ENCODE results near the gene BRD3. TPM values are rescaled to one million over a fixed set of nuclear protein-coding genes. Genes with fewer than 3 reads are reported as not detected.
A peak's percentile ranks its signal among the peaks of the same experiment; 100 is the strongest.

Gene BRD3
- total and polyA plus RNA-seq, 3 experiments from 2014 or later: 35.5 to 41.5 (median 39.4) TPM

DNA sequence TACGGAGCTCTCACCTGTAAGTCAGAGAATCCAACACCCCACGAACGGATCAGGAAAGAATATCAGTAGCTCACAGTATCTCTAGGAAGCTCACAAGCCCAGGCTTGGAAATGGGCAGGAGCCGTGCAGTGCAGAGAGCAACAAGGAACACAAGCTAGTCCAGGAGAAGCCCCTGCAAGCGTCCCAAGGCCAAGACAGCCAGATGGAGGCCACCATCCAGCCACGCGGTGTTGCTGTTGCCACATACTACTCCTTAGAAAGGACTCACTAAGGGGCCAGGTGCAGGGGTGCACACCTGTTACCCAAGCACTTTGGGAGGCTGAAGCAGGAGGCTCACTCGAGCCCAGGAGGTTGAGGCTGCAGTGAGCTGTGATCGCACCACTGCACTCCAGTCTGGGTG, 60.3 kb downstream of the BRD3 start:
- Mint-ChIP-seq H3K27ac (no peak overlapping the region), H3K9me3 (peaks cover 0 to 4% (median 0%) of the 10 kb centered on the region in 5 donors), H3K27me3 (peaks cover 5 to 20% of the 10 kb centered on the region in 2 donors), H3K36me3 (no peaks in the 10 kb centered on the region), H3K4me1 (no peaks in the 10 kb centered on the region), H3K4me3 (no peak overlapping the region)
- ChIA-PET CTCF (interaction anchor here (1.1 kb wide), 1 partner anchor 13 kb away, joined by 3 read pairs; no protein-coding TSS in a partner anchor), POLR2A (no interaction called here)
- no peaks in the 10 kb centered on the region for H3K4me1 ChIP-seq (ENCODE audit: insufficient read depth, low read length)
- no peak overlapping the region for H3K27ac ChIP-seq (ENCODE audit: low read depth, low read length)
- no peaks in the 10 kb centered on the region for H3K27me3 ChIP-seq (ENCODE audit: insufficient read depth, low read length, poor library complexity, severe bottlenecking)
- no peaks in the 10 kb centered on the region for H3K9me3 ChIP-seq (ENCODE audit: low read length)
- no peaks in the 10 kb centered on the region for H3K36me3 ChIP-seq (ENCODE audit: insufficient read depth, low read length)
- DNase-seq: no peak
- H3K4me3 ChIP-seq (ENCODE audit: low read length): no peak overlapping the region

DNA sequence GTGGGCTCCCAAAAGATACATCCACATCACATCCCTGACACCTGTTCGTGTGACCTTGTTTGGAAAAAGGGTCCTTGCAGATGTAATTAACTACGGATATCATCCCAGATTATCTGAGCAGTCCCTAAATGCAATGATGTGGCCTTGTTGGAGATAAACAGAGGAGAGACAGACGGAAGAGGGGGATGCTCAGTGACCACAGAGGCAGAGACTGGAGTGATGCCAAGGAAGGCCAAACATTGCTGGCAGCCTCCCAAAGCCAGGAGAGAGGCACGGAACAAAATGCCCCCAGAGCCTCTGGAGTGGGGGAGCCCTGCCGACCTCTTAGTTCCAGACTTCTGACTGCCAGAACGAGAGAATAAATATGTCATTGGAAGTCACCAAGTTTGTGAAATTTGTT, 60.7 kb downstream of the BRD3 start:
- Histone ChIP-seq H3K4me3 (ENCODE audit: low read length) (no peak overlapping the region), H3K4me1 (ENCODE audit: insufficient read depth, low read length) (no peaks in the 10 kb centered on the region), H3K27me3 (ENCODE audit: insufficient read depth, low read length, poor library complexity, severe bottlenecking) (no peaks in the 10 kb centered on the region), H3K9me3 (ENCODE audit: low read length) (no peaks in the 10 kb centered on the region), H3K36me3 (ENCODE audit: insufficient read depth, low read length) (no peaks in the 10 kb centered on the region), H3K27ac (ENCODE audit: low read depth, low read length) (no peak overlapping the region)
- H3K27me3 Mint-ChIP-seq: peaks cover 7 to 24% of the 10 kb centered on the region in 2 donors
- H3K36me3 Mint-ChIP-seq: no peaks in the 10 kb centered on the region
- H3K27ac Mint-ChIP-seq: no peak overlapping the region
- no peak for DNase-seq
- POLR2A ChIA-PET: interaction anchor here (0.8 kb wide), 1 partner anchor 803 kb away, joined by 4 read pairs; no protein-coding TSS in a partner anchor
- CTCF ChIA-PET: interaction anchor here (1.1 kb wide), 1 partner anchor 12 kb away, joined by 3 read pairs; no protein-coding TSS in a partner anchor
- no peak overlapping the region for H3K4me3 Mint-ChIP-seq
- no peaks in the 10 kb centered on the region for H3K4me1 Mint-ChIP-seq
- peaks cover 0 to 4% (median 0%) of the 10 kb centered on the region in 5 donors for H3K9me3 Mint-ChIP-seq

DNA sequence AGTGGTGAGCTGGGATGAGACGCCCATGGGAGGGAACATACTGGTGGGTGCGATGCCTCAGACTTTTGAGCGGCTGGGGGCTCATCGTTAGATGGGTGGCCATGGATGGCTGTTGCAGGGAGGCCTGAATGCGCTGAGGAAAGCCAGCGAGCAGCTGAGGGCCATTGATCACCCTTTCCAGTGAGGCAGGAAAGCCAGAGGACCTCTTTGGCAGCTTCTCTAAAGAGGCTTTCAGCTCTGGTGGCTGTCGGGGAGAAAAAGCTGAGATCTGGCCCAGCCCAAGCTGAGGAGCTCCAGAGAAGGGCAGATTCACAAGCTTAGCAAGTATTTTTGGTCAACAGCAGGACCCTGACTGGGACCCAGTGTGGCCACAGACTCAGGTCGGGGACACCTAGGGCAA, 62.4 kb downstream of the BRD3 start:
- CTCF ChIA-PET: interaction anchor here (1.1 to 2.0 kb wide), 2 partner anchors 12 to 20 kb away, joined by 3 to 6 read pairs; partner anchors contain the start of gene BRD3OS
- H3K27me3 Mint-ChIP-seq: peaks cover 7 to 25% of the 10 kb centered on the region in 2 donors

DNA sequence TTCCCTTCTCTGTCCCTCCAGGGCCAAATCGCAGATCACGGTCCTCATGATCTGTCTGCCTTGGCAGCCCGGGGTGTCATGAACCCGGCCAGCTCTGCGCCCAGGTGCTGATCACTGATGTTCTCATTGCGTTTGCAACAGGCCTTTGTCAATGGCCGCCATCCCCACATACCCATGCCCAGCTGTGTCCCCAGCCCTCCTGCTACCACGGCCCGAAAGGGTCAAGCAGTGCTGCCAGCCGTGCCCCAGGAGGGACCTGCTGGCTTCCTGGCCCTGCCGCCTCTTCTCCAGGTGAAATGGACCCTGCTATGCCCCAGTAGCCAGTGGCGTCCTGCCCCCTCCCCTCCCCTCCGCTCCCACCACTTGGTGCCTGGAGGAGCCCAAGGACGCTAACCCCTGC, 62.9 kb downstream of the BRD3 start:
- Histone ChIP-seq H3K4me3 (ENCODE audit: low read length) (no peak overlapping the region), H3K27me3 (ENCODE audit: insufficient read depth, low read length, poor library complexity, severe bottlenecking) (no peaks in the 10 kb centered on the region), H3K27ac (ENCODE audit: low read depth, low read length) (no peak overlapping the region), H3K4me1 (ENCODE audit: insufficient read depth, low read length) (no peaks in the 10 kb centered on the region), H3K36me3 (ENCODE audit: insufficient read depth, low read length) (no peaks in the 10 kb centered on the region), H3K9me3 (ENCODE audit: low read length) (no peaks in the 10 kb centered on the region)
- ChIA-PET CTCF (interaction anchor here (2.0 kb wide), 1 partner anchor 11 kb away, joined by 6 read pairs; no protein-coding TSS in a partner anchor), POLR2A (no interaction called here)
- Mint-ChIP-seq H3K27me3 (peaks cover 10 to 30% of the 10 kb centered on the region in 2 donors), H3K36me3 (no peaks in the 10 kb centered on the region), H3K27ac (no peak overlapping the region), H3K4me1 (no peaks in the 10 kb centered on the region), H3K9me3 (no peaks in the 10 kb centered on the region), H3K4me3 (no peak overlapping the region)
- DNase-seq: no peak

More for the DNA sequence above, 62.4 kb downstream of the BRD3 start:
- H3K36me3 Mint-ChIP-seq: no peaks in the 10 kb centered on the region
- H3K4me1 Mint-ChIP-seq: no peaks in the 10 kb centered on the region
- peak in 1 of 5 donors; percentile 21 for DNase-seq
- H3K9me3 ChIP-seq (ENCODE audit: low read length): no peaks in the 10 kb centered on the region
- H3K27ac Mint-ChIP-seq: no peak overlapping the region
- POLR2A ChIA-PET: no interaction called here
- H3K4me3 Mint-ChIP-seq: no peak overlapping the region
- no peak overlapping the region for H3K27ac ChIP-seq (ENCODE audit: low read depth, low read length)
- H3K36me3 ChIP-seq (ENCODE audit: insufficient read depth, low read length): no peaks in the 10 kb centered on the region
- no peaks in the 10 kb centered on the region for H3K27me3 ChIP-seq (ENCODE audit: insufficient read depth, low read length, poor library complexity, severe bottlenecking)
- H3K4me1 ChIP-seq (ENCODE audit: insufficient read depth, low read length): no peaks in the 10 kb centered on the region
- H3K9me3 Mint-ChIP-seq: no peaks in the 10 kb centered on the region
- H3K4me3 ChIP-seq (ENCODE audit: low read length): no peak overlapping the region

DNA sequence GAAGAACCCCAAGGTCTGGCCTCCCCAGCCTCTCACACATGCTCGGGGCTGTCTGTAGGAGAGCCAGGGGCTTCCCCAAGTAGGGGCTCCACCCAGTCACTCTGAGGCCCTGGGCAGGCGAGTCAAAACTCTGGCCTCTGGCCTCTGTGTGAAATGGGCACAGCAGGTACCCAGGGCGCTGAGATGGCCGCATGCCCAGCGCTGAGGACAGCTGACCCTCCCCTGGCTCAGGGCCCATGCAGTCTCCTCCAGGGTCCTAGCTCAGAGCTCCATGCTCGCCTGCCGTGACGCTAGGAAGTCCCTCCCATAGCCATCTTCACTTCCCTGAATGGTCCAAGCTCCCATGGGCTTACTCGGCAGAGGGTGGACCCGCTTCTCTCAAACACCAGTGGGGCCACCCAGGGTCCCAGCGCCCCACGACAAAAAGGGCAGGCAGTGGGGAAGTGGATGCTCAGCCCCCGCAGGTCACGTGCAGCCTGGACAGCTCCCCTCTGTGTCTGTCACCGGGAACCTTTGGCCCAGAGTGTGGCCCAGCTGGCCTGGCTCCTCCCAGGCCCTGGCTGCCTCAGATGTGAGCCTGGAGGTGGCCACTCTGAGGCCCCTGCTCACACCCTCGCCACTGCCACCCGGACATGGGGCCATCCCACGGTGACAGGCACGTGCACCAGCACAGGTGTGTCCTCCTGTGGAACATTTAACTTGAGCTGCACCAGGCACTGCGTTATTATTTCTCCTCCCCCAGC, 63.5 kb downstream of the BRD3 start:
- H3K4me1 Mint-ChIP-seq: no peaks in the 10 kb centered on the region
- H3K9me3 Mint-ChIP-seq: no peaks in the 10 kb centered on the region
- no peak overlapping the region for H3K27ac Mint-ChIP-seq
- peaks cover 12 to 32% of the 10 kb centered on the region in 2 donors for H3K27me3 Mint-ChIP-seq
- ChIA-PET POLR2A (no interaction called here), CTCF (interaction anchor here (2.0 kb wide), 1 partner anchor 11 kb away, joined by 6 read pairs; no protein-coding TSS in a partner anchor)
- Histone ChIP-seq H3K4me3 (ENCODE audit: low read length) (no peak overlapping the region), H3K27ac (ENCODE audit: low read depth, low read length) (no peak overlapping the region), H3K36me3 (ENCODE audit: insufficient read depth, low read length) (no peaks in the 10 kb centered on the region), H3K9me3 (ENCODE audit: low read length) (no peaks in the 10 kb centered on the region), H3K27me3 (ENCODE audit: insufficient read depth, low read length, poor library complexity, severe bottlenecking) (no peaks in the 10 kb centered on the region), H3K4me1 (ENCODE audit: insufficient read depth, low read length) (no peaks in the 10 kb centered on the region)
- DNase-seq: no peak
- H3K4me3 Mint-ChIP-seq: no peak overlapping the region
- no peaks in the 10 kb centered on the region for H3K36me3 Mint-ChIP-seq

DNA sequence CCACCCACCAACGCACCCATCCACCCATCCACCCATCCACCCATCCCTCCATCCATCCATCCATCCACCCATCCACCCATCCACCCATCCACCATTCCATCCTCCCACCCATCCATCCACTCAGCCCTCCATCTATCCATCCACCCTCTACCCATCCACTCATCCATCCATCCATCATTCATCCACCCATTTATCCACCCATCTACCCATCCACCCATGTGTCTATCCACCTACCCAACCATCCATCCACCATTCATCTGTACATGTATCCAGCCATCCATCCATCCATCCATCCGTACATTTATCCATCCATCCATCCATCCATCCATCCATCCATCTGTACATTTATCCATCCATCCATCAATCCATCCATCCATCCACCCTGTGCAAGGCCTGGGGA, 64.6 kb downstream of the BRD3 start:
- Mint-ChIP-seq H3K4me3 (no peak overlapping the region), H3K9me3 (no peaks in the 10 kb centered on the region), H3K4me1 (no peaks in the 10 kb centered on the region), H3K36me3 (no peaks in the 10 kb centered on the region), H3K27me3 (peaks cover 12 to 29% of the 10 kb centered on the region in 2 donors), H3K27ac (no peak overlapping the region)
- no peak for DNase-seq
- ChIA-PET CTCF (no interaction called here), POLR2A (no interaction called here)
- H3K9me3 ChIP-seq (ENCODE audit: low read length): no peaks in the 10 kb centered on the region
- no peaks in the 10 kb centered on the region for H3K36me3 ChIP-seq (ENCODE audit: insufficient read depth, low read length)
- H3K4me3 ChIP-seq (ENCODE audit: low read length): no peak overlapping the region
- no peaks in the 10 kb centered on the region for H3K27me3 ChIP-seq (ENCODE audit: insufficient read depth, low read length, poor library complexity, severe bottlenecking)
- no peaks in the 10 kb centered on the region for H3K4me1 ChIP-seq (ENCODE audit: insufficient read depth, low read length)
- H3K27ac ChIP-seq (ENCODE audit: low read depth, low read length): no peak overlapping the region

DNA sequence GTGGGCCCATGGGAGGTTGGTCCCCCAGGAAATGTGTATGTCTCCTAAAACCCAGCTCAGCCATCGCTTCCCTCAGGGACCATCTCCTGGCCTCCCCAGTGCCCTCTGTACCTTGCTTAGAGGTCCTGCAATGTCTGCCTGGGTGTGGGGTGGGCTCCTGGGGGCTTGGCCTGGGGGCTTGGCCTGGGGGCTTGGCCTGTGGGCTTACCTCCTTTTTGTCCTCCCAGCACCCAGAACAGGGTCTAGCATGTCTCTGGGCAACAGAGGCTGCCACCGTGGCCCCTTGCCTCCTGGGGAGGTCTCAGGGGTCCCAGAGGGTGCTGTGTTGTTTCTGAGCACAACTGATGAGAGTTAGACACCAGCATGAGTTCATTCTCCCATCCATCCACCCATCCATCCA, 65.0 kb downstream of the BRD3 start:
- no peaks in the 10 kb centered on the region for H3K36me3 ChIP-seq (ENCODE audit: insufficient read depth, low read length)
- Mint-ChIP-seq H3K9me3 (no peaks in the 10 kb centered on the region), H3K36me3 (no peaks in the 10 kb centered on the region), H3K27ac (no peak overlapping the region), H3K4me3 (no peak overlapping the region), H3K27me3 (peaks cover 12 to 28% of the 10 kb centered on the region in 2 donors), H3K4me1 (no peaks in the 10 kb centered on the region)
- no peak for DNase-seq
- no peak overlapping the region for H3K27ac ChIP-seq (ENCODE audit: low read depth, low read length)
- H3K4me1 ChIP-seq (ENCODE audit: insufficient read depth, low read length): no peaks in the 10 kb centered on the region
- H3K27me3 ChIP-seq (ENCODE audit: insufficient read depth, low read length, poor library complexity, severe bottlenecking): no peaks in the 10 kb centered on the region
- ChIA-PET POLR2A (no interaction called here), CTCF (interaction anchor here (1.3 kb wide), 1 partner anchor 9 kb away, joined by 3 read pairs; no protein-coding TSS in a partner anchor)
- no peaks in the 10 kb centered on the region for H3K9me3 ChIP-seq (ENCODE audit: low read length)
- H3K4me3 ChIP-seq (ENCODE audit: low read length): no peak overlapping the region

DNA sequence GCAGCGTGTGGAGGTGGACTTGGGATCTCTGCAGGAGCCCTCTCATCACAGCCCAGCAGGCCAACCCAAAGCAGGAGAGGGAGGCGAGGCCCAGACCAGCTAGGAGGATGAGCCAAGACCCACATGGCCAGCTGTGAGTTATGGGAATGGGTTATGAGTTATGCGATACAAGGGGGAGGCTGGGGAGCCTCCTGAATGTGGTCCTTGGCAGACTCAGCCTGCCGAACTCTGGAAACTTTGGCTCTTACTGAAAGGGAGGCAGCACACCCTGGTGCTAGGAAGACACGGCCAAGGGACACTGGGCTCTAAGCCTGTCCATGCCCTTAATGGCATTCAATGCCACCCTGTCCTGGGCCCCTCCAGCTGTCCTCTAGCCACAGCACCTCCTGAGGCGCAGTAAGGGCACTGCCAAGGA, 68.0 kb downstream of the BRD3 start:
- Histone ChIP-seq H3K27me3 (ENCODE audit: insufficient read depth, low read length, poor library complexity, severe bottlenecking) (no peaks in the 10 kb centered on the region), H3K27ac (ENCODE audit: low read depth, low read length) (no peak overlapping the region), H3K9me3 (ENCODE audit: low read length) (no peaks in the 10 kb centered on the region), H3K4me1 (ENCODE audit: insufficient read depth, low read length) (no peaks in the 10 kb centered on the region), H3K4me3 (ENCODE audit: low read length) (no peak overlapping the region), H3K36me3 (ENCODE audit: insufficient read depth, low read length) (no peaks in the 10 kb centered on the region)
- Mint-ChIP-seq H3K27ac (no peak overlapping the region), H3K4me1 (no peaks in the 10 kb centered on the region), H3K9me3 (no peaks in the 10 kb centered on the region), H3K36me3 (no peaks in the 10 kb centered on the region), H3K4me3 (no peak overlapping the region), H3K27me3 (peaks cover 9 to 16% of the 10 kb centered on the region in 2 donors)
- no peak for DNase-seq
- POLR2A ChIA-PET: no interaction called here
- CTCF ChIA-PET: interaction anchor here (1.2 kb wide), 1 partner anchor 206 kb away, joined by 3 read pairs; no protein-coding TSS in a partner anchor
